Rectal smooth muscle tissue (tissue), 1 donor: Measurements from ENCODE around the gene CDC6.
A peak's percentile ranks its signal among the peaks of the same experiment; 100 is the strongest.

ENCODE experiments used
- H3K27ac ChIP-seq: one replicate; pipeline ENCODE4 v1.7.0; 2013; ENCODE audit warnings: low read depth, low read length, inconsistent platforms
- H3K27me3 ChIP-seq: one replicate; pipeline ENCODE4 v1.7.0; 2013; ENCODE audit warnings: low read length; ENCODE audit not compliant: control insufficient read depth, insufficient read depth
- H3K36me3 ChIP-seq: one replicate; pipeline ENCODE4 v1.7.0; 2013; ENCODE audit warnings: low read length; ENCODE audit not compliant: control insufficient read depth, insufficient read depth
- H3K4me1 ChIP-seq: one replicate; pipeline ENCODE4 v1.7.0; 2013; ENCODE audit warnings: low read length; ENCODE audit not compliant: control insufficient read depth, insufficient read depth
- H3K4me3 ChIP-seq: one replicate; pipeline ENCODE4 v1.7.0; 2013; ENCODE audit warnings: low read length
- H3K9ac ChIP-seq: one replicate; pipeline ENCODE4 v1.7.0; 2013; ENCODE audit warnings: low read length

Gene CDC6

DNA sequence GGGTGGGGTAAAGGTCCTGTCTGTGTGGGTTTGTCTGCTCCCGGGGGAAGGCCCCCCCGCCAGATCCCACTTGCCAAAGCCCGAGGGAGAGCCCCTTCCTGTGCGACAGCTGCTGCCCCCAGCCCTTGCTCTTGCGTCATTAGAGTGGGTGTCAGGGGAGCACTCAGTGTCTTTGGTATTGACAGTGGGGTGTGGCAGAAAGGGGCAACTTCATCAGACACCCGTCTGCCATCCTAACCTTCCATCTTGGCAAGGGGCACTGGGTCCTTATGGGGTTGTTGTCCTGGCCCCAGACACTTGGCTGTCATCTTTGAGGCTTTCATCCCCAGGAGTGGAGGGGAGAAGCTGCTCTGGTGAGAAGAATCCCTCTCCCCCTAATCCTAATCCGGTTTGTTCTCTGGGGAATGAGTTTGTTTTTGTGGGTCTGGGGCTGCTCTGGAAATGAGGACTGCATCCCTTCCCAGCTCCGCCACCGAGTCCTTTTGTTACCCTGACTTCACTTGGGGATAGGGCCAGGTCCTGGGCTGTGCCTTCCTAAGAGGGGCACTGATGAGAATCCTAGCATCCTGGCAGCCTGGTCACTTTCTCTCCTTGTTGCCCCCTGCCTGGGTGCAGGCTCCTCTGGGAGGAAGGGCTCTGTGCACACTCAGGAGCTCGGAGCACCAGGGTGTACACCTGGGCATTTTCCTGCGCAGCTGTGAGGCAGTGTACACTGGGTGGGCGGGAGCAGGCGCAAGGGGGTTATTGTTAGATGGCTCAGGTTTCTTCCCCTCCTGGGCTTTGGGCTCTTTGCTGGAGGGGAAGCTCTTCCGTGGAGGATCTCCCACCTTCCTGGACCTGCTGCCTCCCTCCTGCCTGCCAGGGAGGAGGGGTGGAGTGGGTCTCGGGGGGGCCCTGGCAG lies 55.8 kb downstream of the CDC6 start:
- Histone ChIP-seq H3K27ac (peak overlapping the region; percentile 87), H3K4me1 (peaks cover 39% of the 10 kb centered on the region), H3K36me3 (no peaks in the 10 kb centered on the region), H3K9ac (peak overlapping the region; percentile 88), H3K27me3 (no peaks in the 10 kb centered on the region), H3K4me3 (peak overlapping the region; percentile 87)

DNA sequence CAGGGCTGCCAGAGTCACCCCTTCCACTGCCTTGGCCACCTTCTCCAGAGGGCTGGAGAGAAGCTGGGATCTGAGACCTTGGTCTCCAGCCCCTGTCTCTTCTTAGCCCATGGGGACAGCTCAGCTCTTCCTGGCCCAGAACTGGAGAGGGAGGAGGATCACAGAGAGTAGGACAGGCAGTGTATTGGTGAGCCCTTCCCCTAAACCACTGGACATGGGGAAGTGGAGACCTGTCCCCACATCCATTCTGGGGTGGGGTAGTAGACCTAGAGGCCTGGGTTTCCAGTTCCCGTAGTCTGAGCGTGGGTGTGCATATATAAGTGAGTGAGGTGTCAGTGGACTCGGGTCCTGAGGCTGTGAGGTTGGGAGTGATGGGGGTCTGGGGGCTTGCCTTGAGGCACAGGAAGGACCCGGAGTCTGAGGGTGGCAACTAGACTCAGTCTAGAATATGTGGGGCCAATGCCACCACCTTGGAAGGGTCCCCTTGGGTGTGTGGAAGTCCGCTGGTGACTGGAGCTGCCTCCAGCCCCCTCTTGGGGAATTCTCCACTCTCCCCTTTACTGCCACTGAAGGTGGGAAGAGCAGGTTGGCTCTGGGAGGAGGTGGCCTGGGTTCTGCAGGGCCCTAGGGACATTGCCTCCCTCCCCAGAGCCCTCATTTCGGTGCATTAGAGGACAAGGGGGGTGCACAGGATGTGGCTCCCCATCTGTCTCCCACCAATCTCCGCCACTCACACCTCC lies 56.9 kb downstream of the CDC6 start:
- peak overlapping the region; percentile 87 for H3K4me3 ChIP-seq
- peak overlapping the region; percentile 87 for H3K27ac ChIP-seq
- H3K4me1 ChIP-seq = peaks cover 50% of the 10 kb centered on the region
- H3K27me3 ChIP-seq = no peaks in the 10 kb centered on the region
- peaks cover 7% of the 10 kb centered on the region for H3K36me3 ChIP-seq
- peak overlapping the region; percentile 38 for H3K9ac ChIP-seq

DNA sequence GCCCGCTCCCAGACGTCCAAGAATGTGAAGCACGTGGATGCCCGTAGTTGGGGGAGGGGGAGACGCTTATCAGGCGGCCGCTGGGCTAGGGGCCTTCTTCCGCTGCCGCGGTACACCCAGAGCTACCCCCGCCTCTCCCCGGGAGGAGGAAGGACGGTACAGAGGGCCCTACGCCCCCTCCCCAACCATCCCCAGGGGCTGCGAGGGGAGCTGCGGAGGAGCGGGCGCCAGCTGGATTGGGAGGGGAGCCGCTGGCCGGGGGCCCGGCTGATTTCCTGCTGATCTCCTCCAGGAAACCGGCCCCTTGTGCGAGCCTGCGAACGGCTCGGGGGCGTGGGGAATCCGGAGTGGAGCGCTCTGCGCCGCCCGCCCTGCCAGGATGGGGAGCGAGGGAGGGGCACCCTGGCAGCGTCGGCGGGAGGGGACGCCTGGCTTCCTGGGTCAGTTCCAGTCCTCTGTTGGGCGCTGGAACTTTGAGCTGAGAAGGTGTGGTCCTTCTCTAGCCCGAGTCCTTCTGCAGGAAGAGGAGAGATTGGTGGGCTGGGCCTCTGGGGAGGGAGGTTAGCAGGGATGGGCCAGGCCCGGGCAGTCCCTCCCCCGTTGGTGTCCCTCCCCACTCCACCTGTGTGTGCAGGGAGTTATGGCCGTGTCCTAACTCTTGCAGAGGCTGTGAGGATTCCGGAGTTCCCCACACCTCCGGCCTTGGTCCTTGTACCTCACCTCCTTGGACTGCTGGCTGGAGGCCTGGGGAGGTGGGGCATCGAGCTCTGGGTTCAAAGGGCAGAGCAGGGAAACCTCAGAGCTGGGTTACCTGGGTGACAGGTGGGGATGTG lies 57.7 kb downstream of the CDC6 start:
- Histone ChIP-seq H3K27me3 (no peaks in the 10 kb centered on the region), H3K27ac (peak overlapping the region; percentile 87), H3K4me3 (peak overlapping the region; percentile 87), H3K9ac (peak overlapping the region; percentile 38), H3K36me3 (peaks cover 12% of the 10 kb centered on the region), H3K4me1 (peaks cover 58% of the 10 kb centered on the region)

DNA sequence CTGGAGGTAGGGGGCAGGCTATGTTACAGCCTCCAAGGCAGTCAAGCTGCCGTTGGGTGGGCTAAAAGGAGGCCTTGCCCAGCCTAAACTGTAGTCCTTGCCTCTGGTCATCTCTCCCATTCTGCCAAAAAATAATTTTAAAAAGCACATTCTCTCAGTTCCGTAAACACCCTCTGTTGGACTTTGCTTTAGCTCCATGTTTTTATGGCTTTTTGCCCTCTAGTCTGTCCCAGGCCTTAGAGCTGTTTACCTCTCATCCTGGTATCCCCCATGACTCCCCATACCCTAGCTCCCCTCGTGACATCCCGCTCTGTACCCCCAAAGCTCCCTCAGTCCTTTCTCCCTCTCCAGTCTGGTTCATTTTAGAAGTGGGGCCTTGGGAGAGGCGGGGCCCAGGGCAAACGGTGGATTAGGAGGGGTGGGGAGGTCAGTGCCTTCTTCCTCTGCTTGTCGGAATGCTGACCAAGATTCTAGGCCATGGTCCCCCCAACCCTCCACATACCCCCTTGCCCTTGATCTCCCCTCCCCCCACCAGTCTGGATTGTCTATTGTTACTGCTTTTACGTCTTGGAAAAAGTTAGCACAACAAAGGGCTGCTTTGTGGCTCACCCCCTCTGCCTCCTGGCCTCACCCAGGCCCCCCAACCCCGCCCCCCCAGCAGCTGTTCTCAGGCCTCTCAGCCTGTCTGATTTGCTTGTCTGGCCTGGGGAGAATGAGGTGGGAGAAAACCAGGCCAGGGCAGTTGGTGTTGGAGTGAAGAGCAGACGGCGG lies 58.5 kb downstream of the CDC6 start:
- peaks cover 52% of the 10 kb centered on the region for H3K4me1 ChIP-seq
- H3K4me3 ChIP-seq = peak overlapping the region; percentile 87
- peaks cover 12% of the 10 kb centered on the region for H3K36me3 ChIP-seq
- no peaks in the 10 kb centered on the region for H3K27me3 ChIP-seq
- peak overlapping the region; percentile 24 for H3K9ac ChIP-seq
- H3K27ac ChIP-seq = peak overlapping the region; percentile 87

DNA sequence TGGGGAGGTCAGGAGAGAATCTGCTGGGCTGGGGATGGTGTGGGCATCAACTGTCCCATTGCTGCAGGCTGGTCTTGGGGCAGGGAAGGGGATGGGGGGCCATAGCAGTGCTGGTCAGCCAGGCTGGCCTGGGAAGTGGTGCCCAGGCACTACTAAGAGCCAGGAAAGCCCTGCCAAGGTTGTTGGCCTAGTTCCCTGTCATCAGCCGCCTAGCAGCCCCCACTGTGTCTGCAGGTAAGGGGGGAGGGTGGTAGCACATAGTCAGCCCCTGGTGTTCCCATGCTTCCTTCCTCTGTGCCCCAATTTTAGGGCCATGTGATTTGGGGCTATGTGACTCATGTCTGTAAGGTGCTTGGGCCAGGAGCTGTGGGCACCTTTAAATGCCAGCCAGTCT lies 59.1 kb downstream of the CDC6 start:
- Histone ChIP-seq H3K4me3 (peak overlapping the region; percentile 51), H3K27ac (peak overlapping the region; percentile 60), H3K9ac (no peak overlapping the region), H3K4me1 (peaks cover 52% of the 10 kb centered on the region), H3K36me3 (peaks cover 12% of the 10 kb centered on the region), H3K27me3 (no peaks in the 10 kb centered on the region)

DNA sequence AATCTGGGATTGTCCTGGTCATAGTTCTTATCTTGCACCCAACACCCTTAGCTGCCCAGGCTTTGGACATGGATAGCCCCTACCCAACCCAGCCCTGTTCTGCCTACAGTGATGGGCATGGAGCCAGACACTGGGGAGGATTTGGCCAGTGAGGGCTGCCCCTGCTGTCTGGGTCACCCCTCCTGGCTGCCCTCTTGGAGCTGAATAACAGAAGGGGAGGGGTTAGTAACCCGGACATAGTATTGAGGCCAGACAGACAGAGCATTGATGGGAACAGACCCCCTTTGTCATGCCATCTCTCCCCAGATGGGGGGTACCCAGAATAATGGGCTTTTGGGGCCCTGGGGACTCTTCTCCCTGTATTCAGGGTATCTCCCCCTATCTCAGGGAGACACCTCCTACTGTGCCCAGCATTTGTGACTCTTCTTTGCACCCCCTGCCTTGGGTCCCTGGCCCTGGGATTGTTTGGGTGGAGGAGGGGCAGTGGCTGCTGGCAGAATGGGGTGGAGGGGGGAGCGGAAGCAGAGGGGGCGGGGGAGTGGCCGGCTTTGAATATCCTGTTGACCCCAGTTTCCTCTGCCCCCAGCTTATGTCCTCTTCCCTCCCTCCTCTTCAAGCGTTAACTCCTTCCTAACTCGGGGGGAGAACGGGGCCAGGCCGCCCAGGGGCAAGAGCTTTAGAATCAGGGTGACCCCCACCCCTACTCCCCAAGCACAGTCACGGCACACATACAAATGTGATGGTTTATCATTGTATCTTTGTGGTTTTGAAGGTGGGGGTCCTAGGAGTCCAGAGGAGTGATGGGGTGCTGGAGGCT lies 59.8 kb downstream of the CDC6 start:
- Histone ChIP-seq H3K27ac (peak overlapping the region; percentile 60), H3K9ac (no peak overlapping the region), H3K4me1 (peaks cover 52% of the 10 kb centered on the region), H3K36me3 (peaks cover 19% of the 10 kb centered on the region), H3K27me3 (no peaks in the 10 kb centered on the region), H3K4me3 (peak overlapping the region; percentile 51)

DNA sequence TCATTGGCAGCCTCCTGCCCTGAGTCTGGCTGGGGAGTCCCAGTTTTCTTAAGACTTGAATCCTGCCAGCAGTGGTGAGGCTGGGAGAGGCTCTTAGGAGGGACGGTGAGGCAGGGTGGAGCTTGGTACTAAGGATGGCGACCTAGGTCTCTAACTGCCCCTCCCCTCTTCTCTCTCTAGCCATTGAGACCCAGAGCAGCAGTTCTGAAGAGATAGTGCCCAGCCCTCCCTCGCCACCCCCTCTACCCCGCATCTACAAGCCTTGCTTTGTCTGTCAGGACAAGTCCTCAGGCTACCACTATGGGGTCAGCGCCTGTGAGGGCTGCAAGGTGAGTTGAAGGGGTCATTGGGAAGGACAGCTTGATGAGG lies 60.4 kb downstream of the CDC6 start:
- no peak overlapping the region for H3K9ac ChIP-seq
- peak overlapping the region; percentile 57 for H3K27ac ChIP-seq
- H3K4me1 ChIP-seq = peaks cover 52% of the 10 kb centered on the region
- peak overlapping the region; percentile 34 for H3K4me3 ChIP-seq
- peaks cover 25% of the 10 kb centered on the region for H3K36me3 ChIP-seq
- H3K27me3 ChIP-seq = no peaks in the 10 kb centered on the region

DNA sequence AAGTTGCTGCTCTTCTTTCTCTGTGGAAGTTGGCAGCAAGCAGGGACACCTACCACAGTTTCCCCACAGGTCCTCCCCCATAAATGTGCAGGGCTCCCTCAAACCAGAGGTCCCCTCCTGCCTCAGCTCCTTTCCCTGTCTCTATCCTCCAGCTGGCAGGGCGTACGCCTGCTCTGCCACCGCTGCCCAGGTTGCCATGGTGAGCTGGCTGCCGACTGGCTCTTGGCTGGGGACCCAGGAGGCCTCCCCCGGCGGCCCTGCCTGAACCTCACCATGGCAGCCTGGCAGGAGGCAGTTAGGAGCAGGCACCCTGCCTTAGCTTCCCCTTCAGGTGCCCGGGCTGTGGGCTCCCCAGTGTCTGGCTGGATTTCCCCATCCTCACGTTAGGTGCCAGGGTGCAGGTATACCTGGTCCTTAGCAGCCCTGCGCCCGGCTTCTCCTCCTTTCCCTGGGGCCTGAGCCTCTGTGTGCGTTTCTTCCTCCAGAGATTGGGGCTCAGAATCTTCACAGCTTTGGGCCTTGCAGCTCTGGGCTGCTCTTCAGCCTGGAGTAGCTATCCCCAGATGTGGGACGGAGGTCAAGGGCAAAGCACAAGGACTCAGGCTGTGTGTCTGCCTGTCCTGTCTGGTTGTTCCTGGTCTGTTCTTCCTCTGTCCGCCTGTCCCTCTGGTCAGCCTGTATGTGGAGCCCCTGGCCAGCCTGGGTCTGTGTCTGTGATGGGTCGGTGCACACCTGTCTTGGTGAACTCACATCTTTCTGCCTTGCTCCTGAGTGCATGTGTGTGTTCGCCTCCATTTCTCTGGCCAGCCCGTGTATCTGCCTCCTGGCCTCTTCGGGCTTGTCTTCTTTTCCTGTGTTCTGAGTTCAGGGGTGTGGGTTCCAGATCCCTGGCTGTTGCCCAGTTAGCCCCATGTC lies 61.1 kb downstream of the CDC6 start:
- H3K27ac ChIP-seq = peak overlapping the region; percentile 57
- no peak overlapping the region for H3K4me3 ChIP-seq
- H3K36me3 ChIP-seq = peaks cover 26% of the 10 kb centered on the region
- H3K4me1 ChIP-seq = peaks cover 50% of the 10 kb centered on the region
- H3K27me3 ChIP-seq = no peaks in the 10 kb centered on the region
- no peak overlapping the region for H3K9ac ChIP-seq

DNA sequence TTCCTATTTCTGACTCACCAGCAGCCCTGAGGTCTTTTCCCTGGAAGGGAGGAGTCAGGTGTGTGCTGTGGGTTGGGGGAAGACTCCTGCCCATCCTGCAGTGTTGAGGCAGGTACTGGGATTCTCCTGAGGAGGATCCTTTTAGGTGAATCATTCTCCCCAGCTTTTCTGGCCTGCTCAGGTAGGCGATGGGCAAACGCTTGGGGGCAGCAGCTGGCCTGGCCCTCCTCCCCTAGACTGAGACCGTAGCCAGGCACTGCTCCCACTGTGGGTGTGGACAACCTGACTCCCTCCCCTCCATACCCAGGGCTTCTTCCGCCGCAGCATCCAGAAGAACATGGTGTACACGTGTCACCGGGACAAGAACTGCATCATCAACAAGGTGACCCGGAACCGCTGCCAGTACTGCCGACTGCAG lies 61.8 kb downstream of the CDC6 start:
- H3K27ac ChIP-seq = peak overlapping the region; percentile 4

DNA sequence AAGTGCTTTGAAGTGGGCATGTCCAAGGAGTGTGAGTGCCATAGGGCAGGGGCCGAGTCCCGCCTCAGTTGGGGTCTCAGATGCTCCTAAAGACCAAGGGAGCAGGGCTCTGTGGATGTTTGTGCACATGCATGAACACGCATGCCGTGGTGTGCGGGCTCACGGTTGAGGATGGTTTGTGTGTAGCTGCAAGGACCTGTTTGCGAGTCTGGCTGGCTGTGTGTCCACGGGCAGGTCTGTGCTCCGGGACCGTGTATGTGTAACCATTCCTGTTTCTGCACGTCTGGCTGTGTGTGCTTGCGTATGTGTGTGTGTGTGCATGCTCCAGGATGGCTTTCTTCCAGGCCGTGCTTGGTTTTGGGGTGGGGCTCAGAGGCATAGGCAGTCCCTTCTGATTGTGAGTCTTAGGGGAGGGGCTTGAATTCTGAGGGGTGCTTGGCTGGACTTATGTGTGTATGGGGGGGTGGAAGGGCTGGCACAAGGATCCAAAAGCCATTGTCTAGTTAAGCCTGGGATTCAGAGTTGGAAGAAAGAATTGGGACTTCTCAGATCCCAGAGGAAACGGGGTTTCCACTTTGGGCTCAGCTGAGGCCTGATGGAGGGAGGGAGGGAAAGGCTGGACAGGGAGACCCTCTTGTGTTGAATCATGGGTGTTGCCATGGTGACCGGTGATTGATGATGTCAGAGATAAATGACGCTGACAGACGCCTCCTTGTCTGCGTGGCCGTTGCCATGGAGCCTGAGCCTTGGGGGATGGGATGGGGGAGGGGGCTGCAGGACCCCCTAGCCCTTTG lies 62.4 kb downstream of the CDC6 start:
- peaks cover 49% of the 10 kb centered on the region for H3K4me1 ChIP-seq
- H3K27me3 ChIP-seq = no peaks in the 10 kb centered on the region
- H3K27ac ChIP-seq = peak overlapping the region; percentile 4
- peak overlapping the region; percentile 33 for H3K4me3 ChIP-seq
- H3K9ac ChIP-seq = no peak overlapping the region
- peaks cover 26% of the 10 kb centered on the region for H3K36me3 ChIP-seq

More for the DNA sequence above, 61.8 kb downstream of the CDC6 start:
- Histone ChIP-seq H3K4me1 (peaks cover 50% of the 10 kb centered on the region), H3K9ac (no peak overlapping the region), H3K4me3 (peak overlapping the region; percentile 33), H3K27me3 (no peaks in the 10 kb centered on the region), H3K36me3 (peaks cover 26% of the 10 kb centered on the region)
